ENCODE measurements around the gene PRR11.

Gene PRR11

DNA sequence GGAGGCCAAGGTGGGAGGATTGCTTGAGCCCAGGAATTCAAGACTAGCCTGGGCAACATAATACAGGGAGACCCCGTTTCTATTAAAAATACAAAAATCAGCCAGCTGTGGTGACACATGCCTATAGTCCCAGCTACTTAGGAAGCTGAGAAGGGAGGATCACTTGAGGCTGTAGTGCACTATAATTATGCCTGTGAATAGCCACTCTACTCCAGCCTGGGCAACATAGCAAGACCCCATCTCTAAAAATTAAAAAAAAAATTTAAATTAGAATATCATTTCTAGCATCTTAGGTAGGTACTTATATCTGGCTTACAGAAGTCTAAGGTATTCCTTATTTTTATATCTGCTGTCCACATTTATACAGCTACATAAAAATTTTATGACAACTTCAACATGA, 46.8 kb downstream of the PRR11 start:
- CTCF ChIA-PET: no interaction called here
- H3K4me3 ChIP-seq (ENCODE audit: control insufficient read depth in 1 of 7, extremely low read depth in 1 of 7, insufficient read depth in 4 of 7, low read depth in 2 of 7, low read length in 6 of 7): no peak overlapping the region
- no peak for DNase-seq
- no peaks in the 10 kb centered on the region for H3K4me1 ChIP-seq (ENCODE audit: control extremely low read depth in 1 of 4, control insufficient read depth in 4 of 4, insufficient read depth in 4 of 4, low read length in 3 of 4)
- H3K9me3 ChIP-seq (ENCODE audit: control extremely low read depth in 1 of 5, control insufficient read depth in 4 of 5, insufficient read depth in 2 of 5, low read depth in 1 of 5, low read length in 4 of 5): no peaks in the 10 kb centered on the region
- 100% methylated on average over 1 of the region's 1 CpG for WGBS (ENCODE audit: insufficient coverage)
- POLR2A ChIA-PET: no interaction called here
- no peaks in the 10 kb centered on the region for H3K27me3 ChIP-seq (replicated peaks in 2 of 5; ENCODE audit: control insufficient read depth in 4 of 5, insufficient read depth in 5 of 5, low read length in 4 of 5)
- H3K36me3 ChIP-seq (ENCODE audit: control insufficient read depth in 4 of 4, insufficient read depth in 4 of 4, low read length in 3 of 4): peaks cover 5 to 38% (median 18%) of the 10 kb centered on the region in 4 experiments
- H3K27ac ChIP-seq (ENCODE audit: insufficient read depth in 1 of 2, low read depth in 1 of 2, low read length in 2 of 2, poor library complexity in 1 of 2, severe bottlenecking in 2 of 2): no peak overlapping the region

DNA sequence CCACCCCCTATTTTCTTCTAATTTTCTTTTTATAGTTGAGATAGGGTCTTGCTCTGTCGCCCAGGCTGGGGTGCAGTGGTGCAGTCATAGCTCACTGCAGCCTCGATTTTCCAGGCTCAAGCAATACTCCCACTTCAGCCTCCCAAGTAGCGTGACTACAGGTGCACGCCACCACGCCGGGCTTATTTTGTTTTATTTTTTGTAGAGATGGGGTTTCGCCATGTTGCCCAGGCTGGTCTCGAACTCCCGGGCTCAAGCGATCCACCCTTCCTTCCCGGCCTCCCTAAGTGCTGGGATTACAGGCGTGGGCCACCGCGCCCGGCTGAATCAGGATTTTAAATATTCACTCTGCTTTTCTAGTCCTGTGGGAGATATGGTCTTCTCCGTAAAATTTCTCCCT, 63.8 kb downstream of the PRR11 start:
- no peak for DNase-seq
- 98% methylated on average over 8 of the region's 16 CpGs for WGBS (ENCODE audit: insufficient coverage)
- peaks cover 0 to 7% (median 4%) of the 10 kb centered on the region in 4 experiments for H3K36me3 ChIP-seq (ENCODE audit: control insufficient read depth in 4 of 4, insufficient read depth in 4 of 4, low read length in 3 of 4)
- ChIA-PET CTCF (interaction anchor here (0.8 kb wide), 1 partner anchor 70 kb away, joined by 3 read pairs; no protein-coding TSS in a partner anchor), POLR2A (interaction anchor here (0.9 kb wide), 1 partner anchor 64 kb away, joined by 3 read pairs; the partner anchor contains the start of gene SKA2)
- H3K4me1 ChIP-seq (ENCODE audit: control extremely low read depth in 1 of 4, control insufficient read depth in 4 of 4, insufficient read depth in 4 of 4, low read length in 3 of 4): peaks cover 2 to 17% (median 10%) of the 10 kb centered on the region in 4 experiments
- H3K27ac ChIP-seq (ENCODE audit: insufficient read depth in 1 of 2, low read depth in 1 of 2, low read length in 2 of 2, poor library complexity in 1 of 2, severe bottlenecking in 2 of 2): peak overlapping the region in 1 of 2 experiments; percentile 95
- H3K4me3 ChIP-seq (ENCODE audit: control insufficient read depth in 1 of 7, extremely low read depth in 1 of 7, insufficient read depth in 4 of 7, low read depth in 2 of 7, low read length in 6 of 7): peak overlapping the region in 1 of 7 experiments; percentile 95
- no peaks in the 10 kb centered on the region for H3K9me3 ChIP-seq (ENCODE audit: control extremely low read depth in 1 of 5, control insufficient read depth in 4 of 5, insufficient read depth in 2 of 5, low read depth in 1 of 5, low read length in 4 of 5)
- no peaks in the 10 kb centered on the region for H3K27me3 ChIP-seq (replicated peaks in 2 of 5; ENCODE audit: control insufficient read depth in 4 of 5, insufficient read depth in 5 of 5, low read length in 4 of 5)

GRCh38 chr17:59219992-59220327, 64.4 kb downstream of the PRR11 start:
- 30% methylated on average over 6 of the region's 7 CpGs for WGBS (ENCODE audit: insufficient coverage)
- H3K4me3 ChIP-seq (ENCODE audit: control insufficient read depth in 1 of 7, extremely low read depth in 1 of 7, insufficient read depth in 4 of 7, low read depth in 2 of 7, low read length in 6 of 7): peak overlapping the region; percentile 53 to 99 (median 95)
- POLR2A ChIA-PET: interaction anchor here (0.9 kb wide), 1 partner anchor 65 kb away, joined by 3 read pairs; the partner anchor contains the start of gene SKA2

DNA sequence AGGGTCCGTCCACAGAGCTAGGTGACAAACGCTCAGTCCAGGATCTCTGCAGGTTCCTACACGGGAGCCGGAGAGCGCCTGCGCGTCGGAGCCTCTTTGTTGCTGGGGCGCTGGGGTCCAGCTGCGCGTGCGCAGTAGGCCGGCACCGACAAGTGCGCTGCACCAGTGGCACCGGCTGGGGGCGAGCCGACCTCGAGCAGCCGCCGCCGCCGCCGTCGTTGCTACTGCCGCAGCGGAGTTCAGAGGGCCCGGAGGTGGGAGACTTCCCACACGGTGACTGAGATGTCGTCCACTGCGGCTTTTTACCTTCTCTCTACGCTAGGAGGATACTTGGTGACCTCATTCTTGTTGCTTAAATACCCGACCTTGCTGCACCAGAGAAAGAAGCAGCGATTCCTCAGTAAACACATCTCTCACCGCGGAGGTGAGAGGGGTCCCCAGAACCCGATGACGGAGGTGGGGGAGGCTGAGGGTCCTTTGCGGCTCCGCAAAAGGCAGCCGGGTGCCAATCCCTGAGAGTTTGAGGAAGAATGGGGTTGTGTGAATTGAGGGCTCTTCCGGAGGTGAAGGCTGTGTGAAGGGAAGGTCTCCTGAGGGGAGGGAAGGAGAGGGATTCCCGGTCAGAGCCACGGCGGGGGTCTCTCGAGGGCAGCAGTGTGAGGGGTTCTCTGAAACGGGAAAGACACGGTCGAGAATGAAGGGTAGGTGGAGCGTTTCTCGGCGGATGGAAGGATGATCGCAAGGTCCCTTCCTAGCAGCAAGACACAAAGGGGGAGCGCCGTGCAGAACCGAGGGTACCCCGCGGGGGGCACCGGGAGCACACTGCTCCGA, 65.0 kb downstream of the PRR11 start, which contains the start of gene GDPD1:
GDPD1 (plus strand) TSS at position 184 of the 831 bp plus-strand sequence; CDS start at position 283, 99 bp downstream.
- Histone ChIP-seq H3K9me3 (ENCODE audit: control extremely low read depth in 1 of 5, control insufficient read depth in 4 of 5, insufficient read depth in 2 of 5, low read depth in 1 of 5, low read length in 4 of 5) (no peaks in the 10 kb centered on the region), H3K36me3 (ENCODE audit: control insufficient read depth in 4 of 4, insufficient read depth in 4 of 4, low read length in 3 of 4) (peaks cover 0 to 1% (median 0%) of the 10 kb centered on the region in 4 experiments), H3K27ac (ENCODE audit: insufficient read depth in 1 of 2, low read depth in 1 of 2, low read length in 2 of 2, poor library complexity in 1 of 2, severe bottlenecking in 2 of 2) (peak within 1 kb of the TSS; percentile 88 to 95), H3K4me1 (ENCODE audit: control extremely low read depth in 1 of 4, control insufficient read depth in 4 of 4, insufficient read depth in 4 of 4, low read length in 3 of 4) (peaks cover 2 to 17% (median 10%) of the 10 kb centered on the region in 4 experiments), H3K27me3 (replicated peaks in 2 of 5; ENCODE audit: control insufficient read depth in 4 of 5, insufficient read depth in 5 of 5, low read length in 4 of 5) (no peaks in the 10 kb centered on the region), H3K4me3 (ENCODE audit: control insufficient read depth in 1 of 7, extremely low read depth in 1 of 7, insufficient read depth in 4 of 7, low read depth in 2 of 7, low read length in 6 of 7) (peak within 1 kb of the TSS; percentile 91 to 99 (median 95))
- DNase-seq: peak; percentile 95 to 98 (median 97)
- CTCF ChIA-PET: interaction anchor here (0.7 to 1.5 kb wide), 7 partner anchors 10 to 221 kb away, joined by 3 to 5 read pairs (median 4); no protein-coding TSS in a partner anchor
- WGBS (ENCODE audit: insufficient coverage): 0% methylated on average over 51 of the region's 60 CpGs
- POLR2A ChIA-PET: interaction anchor here (0.9 kb wide), 1 partner anchor 65 kb away, joined by 3 read pairs; the partner anchor contains the start of gene SKA2

More at GRCh38 chr17:59219992-59220327, 64.4 kb downstream of the PRR11 start:
- no peaks in the 10 kb centered on the region for H3K9me3 ChIP-seq (ENCODE audit: control extremely low read depth in 1 of 5, control insufficient read depth in 4 of 5, insufficient read depth in 2 of 5, low read depth in 1 of 5, low read length in 4 of 5)
- CTCF ChIA-PET: interaction anchor here (0.7 to 0.8 kb wide), 3 partner anchors 18 to 220 kb away, joined by 3 to 4 read pairs (median 3); no protein-coding TSS in a partner anchor
- no peaks in the 10 kb centered on the region for H3K27me3 ChIP-seq (replicated peaks in 2 of 5; ENCODE audit: control insufficient read depth in 4 of 5, insufficient read depth in 5 of 5, low read length in 4 of 5)
- peak overlapping the region in 1 of 2 experiments; percentile 95 for H3K27ac ChIP-seq (ENCODE audit: insufficient read depth in 1 of 2, low read depth in 1 of 2, low read length in 2 of 2, poor library complexity in 1 of 2, severe bottlenecking in 2 of 2)
- H3K4me1 ChIP-seq (ENCODE audit: control extremely low read depth in 1 of 4, control insufficient read depth in 4 of 4, insufficient read depth in 4 of 4, low read length in 3 of 4): peaks cover 2 to 17% (median 10%) of the 10 kb centered on the region in 4 experiments
- DNase-seq: no peak
- peaks cover 0 to 5% (median 0%) of the 10 kb centered on the region in 4 experiments for H3K36me3 ChIP-seq (ENCODE audit: control insufficient read depth in 4 of 4, insufficient read depth in 4 of 4, low read length in 3 of 4)

GRCh38 chr17:59221159-59221847, 65.8 kb downstream of the PRR11 start:
- peaks cover 2 to 17% (median 10%) of the 10 kb centered on the region in 4 experiments for H3K4me1 ChIP-seq (ENCODE audit: control extremely low read depth in 1 of 4, control insufficient read depth in 4 of 4, insufficient read depth in 4 of 4, low read length in 3 of 4)
- H3K4me3 ChIP-seq (ENCODE audit: control insufficient read depth in 1 of 7, extremely low read depth in 1 of 7, insufficient read depth in 4 of 7, low read depth in 2 of 7, low read length in 6 of 7): peak overlapping the region; percentile 91 to 99 (median 95)
- H3K27ac ChIP-seq (ENCODE audit: insufficient read depth in 1 of 2, low read depth in 1 of 2, low read length in 2 of 2, poor library complexity in 1 of 2, severe bottlenecking in 2 of 2): peak overlapping the region; percentile 88 to 95
- 0% methylated on average over 9 of the region's 17 CpGs for WGBS (ENCODE audit: insufficient coverage)
- ChIA-PET POLR2A (interaction anchor here (0.6 kb wide), 1 partner anchor 56 kb away, joined by 3 read pairs; no protein-coding TSS in a partner anchor), CTCF (interaction anchor here (0.5 to 1.5 kb wide), 5 partner anchors 9 to 221 kb away, joined by 3 to 5 read pairs (median 4); no protein-coding TSS in a partner anchor)
- H3K27me3 ChIP-seq (replicated peaks in 2 of 5; ENCODE audit: control insufficient read depth in 4 of 5, insufficient read depth in 5 of 5, low read length in 4 of 5): no peaks in the 10 kb centered on the region
- no peak for DNase-seq
- H3K9me3 ChIP-seq (ENCODE audit: control extremely low read depth in 1 of 5, control insufficient read depth in 4 of 5, insufficient read depth in 2 of 5, low read depth in 1 of 5, low read length in 4 of 5): no peaks in the 10 kb centered on the region
- no peaks in the 10 kb centered on the region for H3K36me3 ChIP-seq (ENCODE audit: control insufficient read depth in 4 of 4, insufficient read depth in 4 of 4, low read length in 3 of 4)

DNA sequence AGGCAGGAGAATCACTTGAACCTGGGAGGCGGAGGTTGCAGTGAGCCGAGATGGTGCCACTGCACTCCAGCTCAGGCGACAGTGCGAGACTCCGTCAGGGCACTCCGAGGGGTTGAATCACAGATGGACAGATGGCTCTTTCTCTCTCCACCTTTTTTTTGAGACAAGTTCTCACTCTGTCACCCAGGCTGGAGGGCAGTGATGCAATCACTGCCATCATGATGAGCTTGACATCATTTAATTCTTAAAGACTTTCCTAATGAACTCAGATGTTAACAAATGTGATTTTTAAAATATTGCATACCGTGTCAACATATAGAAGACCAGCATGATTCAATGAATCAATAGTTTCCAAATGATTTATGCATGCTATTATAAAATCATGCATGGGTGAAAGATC, 68.3 kb downstream of the PRR11 start:
- POLR2A ChIA-PET: no interaction called here
- no peak overlapping the region for H3K27ac ChIP-seq (ENCODE audit: insufficient read depth in 1 of 2, low read depth in 1 of 2, low read length in 2 of 2, poor library complexity in 1 of 2, severe bottlenecking in 2 of 2)
- H3K9me3 ChIP-seq (ENCODE audit: control extremely low read depth in 1 of 5, control insufficient read depth in 4 of 5, insufficient read depth in 2 of 5, low read depth in 1 of 5, low read length in 4 of 5): no peaks in the 10 kb centered on the region
- no peaks in the 10 kb centered on the region for H3K27me3 ChIP-seq (replicated peaks in 2 of 5; ENCODE audit: control insufficient read depth in 4 of 5, insufficient read depth in 5 of 5, low read length in 4 of 5)
- CTCF ChIA-PET: no interaction called here
- DNase-seq: no peak
- H3K4me1 ChIP-seq (ENCODE audit: control extremely low read depth in 1 of 4, control insufficient read depth in 4 of 4, insufficient read depth in 4 of 4, low read length in 3 of 4): peaks cover 2 to 17% (median 10%) of the 10 kb centered on the region in 4 experiments
- 100% methylated on average over 6 of the region's 7 CpGs for WGBS (ENCODE audit: insufficient coverage)
- H3K4me3 ChIP-seq (ENCODE audit: control insufficient read depth in 1 of 7, extremely low read depth in 1 of 7, insufficient read depth in 4 of 7, low read depth in 2 of 7, low read length in 6 of 7): no peak overlapping the region
- H3K36me3 ChIP-seq (ENCODE audit: control insufficient read depth in 4 of 4, insufficient read depth in 4 of 4, low read length in 3 of 4): no peaks in the 10 kb centered on the region

All from common myeloid progenitor, CD34-positive (primary cell).